Measurements from ENCODE around the gene PRTN3. TPM values are rescaled to one million over a fixed set of nuclear protein-coding genes. Genes with fewer than 3 reads are reported as not detected.

Gene PRTN3
- total and polyA plus RNA-seq, 2 experiments from 2014 or later = not detected

DNA sequence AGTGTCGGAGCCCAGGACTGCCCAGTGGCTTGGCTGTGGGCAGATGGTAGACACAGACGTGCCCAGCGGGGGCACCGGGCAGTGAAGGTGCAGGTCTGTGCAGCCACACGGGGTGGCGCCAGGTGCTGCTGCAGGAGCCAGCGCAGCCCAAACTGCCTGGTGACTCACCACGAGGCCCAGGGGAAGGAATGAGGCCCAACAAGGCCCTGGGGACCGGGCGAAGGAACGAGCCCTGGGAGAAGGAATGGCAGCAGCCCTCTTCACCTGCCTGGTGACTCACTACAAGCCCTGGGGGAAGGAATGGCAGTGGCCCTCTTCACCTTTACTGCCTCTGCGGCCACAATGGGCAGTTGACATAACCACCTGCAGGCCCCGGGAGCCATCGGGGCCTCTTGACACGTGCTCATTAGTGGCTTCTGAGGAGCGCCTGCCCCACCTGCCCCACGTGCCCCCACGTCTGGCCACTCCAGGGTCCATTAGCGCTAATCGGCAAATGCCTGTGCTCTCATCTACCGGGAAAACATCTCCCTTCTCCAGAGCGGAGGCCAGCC lies 42.9 kb downstream of the PRTN3 start:
- DNase-seq (ENCODE audit: low spot score) = peak; percentile 63
- no peaks in the 10 kb centered on the region for H3K36me3 ChIP-seq (replicated peaks; ENCODE audit: insufficient read depth, low read depth)

DNA sequence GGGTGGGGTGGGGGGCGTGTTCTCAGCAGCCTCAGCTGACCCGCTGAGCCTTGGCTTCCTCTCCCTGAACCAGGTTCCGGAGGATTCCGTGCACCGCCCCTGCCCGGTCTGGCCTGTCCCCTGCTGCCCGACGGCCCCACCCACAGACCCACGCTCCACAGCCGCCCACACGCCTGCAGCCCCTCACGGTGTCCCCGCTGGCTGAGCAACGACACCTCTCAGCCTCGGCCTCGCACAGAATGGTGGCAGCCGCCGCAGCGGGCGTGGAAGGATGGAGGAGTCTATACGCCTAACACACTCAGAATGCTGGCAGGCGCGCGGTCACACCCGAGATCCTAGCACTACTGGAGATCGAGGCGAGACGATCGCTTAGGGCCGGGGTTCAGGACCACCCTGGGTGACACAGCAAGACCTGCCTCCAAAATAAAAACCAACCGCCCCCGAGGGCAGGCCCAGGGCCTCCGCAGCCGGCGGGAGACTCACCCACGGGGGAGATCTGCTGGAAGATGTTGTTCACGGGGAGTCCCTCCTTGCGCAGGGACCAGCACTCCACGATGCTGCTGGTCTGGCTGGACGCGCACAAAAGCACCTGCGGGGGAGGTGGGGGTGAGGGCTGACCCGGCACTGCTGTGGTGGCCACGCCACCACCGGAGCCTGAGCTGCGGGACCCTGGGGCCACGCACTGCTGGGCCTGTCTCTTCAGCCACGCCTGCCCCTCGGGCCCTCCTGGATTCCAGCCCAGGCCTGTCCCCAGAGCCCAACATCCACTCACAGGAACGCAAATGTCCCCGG lies 43.8 kb downstream of the PRTN3 start:
- no peak overlapping the region for H3K4me2 ChIP-seq
- 97% methylated on average over 41 of the region's 51 CpGs for WGBS (ENCODE audit: low lambda C conversion rate, missing lambda C conversion rate)
- H3K36me3 ChIP-seq (replicated peaks; ENCODE audit: insufficient read depth, low read depth) = no peaks in the 10 kb centered on the region
- no peaks in the 10 kb centered on the region for H4K20me1 ChIP-seq (ENCODE audit: insufficient read depth, poor library complexity, severe bottlenecking)
- H3K4me1 ChIP-seq (ENCODE audit: insufficient read depth) = no peaks in the 10 kb centered on the region
- no peak overlapping the region for H3K27ac ChIP-seq
- no peak overlapping the region for H2AFZ ChIP-seq
- no peaks in the 10 kb centered on the region for H3K79me2 ChIP-seq
- DNase-seq (ENCODE audit: low spot score) = no peak
- H3K9me2 ChIP-seq (replicated peaks; ENCODE audit: insufficient read depth) = no peaks in the 10 kb centered on the region
- H3K9me3 ChIP-seq (ENCODE audit: low read depth) = no peaks in the 10 kb centered on the region
- H3K4me3 ChIP-seq = no peak overlapping the region
- no peaks in the 10 kb centered on the region for H3K27me3 ChIP-seq
- TF ChIP-seq, protein P1, sequence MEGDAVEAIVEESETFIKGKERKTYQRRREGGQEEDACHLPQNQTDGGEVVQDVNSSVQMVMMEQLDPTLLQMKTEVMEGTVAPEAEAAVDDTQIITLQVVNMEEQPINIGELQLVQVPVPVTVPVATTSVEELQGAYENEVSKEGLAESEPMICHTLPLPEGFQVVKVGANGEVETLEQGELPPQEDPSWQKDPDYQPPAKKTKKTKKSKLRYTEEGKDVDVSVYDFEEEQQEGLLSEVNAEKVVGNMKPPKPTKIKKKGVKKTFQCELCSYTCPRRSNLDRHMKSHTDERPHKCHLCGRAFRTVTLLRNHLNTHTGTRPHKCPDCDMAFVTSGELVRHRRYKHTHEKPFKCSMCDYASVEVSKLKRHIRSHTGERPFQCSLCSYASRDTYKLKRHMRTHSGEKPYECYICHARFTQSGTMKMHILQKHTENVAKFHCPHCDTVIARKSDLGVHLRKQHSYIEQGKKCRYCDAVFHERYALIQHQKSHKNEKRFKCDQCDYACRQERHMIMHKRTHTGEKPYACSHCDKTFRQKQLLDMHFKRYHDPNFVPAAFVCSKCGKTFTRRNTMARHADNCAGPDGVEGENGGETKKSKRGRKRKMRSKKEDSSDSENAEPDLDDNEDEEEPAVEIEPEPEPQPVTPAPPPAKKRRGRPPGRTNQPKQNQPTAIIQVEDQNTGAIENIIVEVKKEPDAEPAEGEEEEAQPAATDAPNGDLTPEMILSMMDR (IDR thresholded peaks at IDR 0.05; ENCODE audit: poor library complexity) = no peak
- TF ChIP-seq EZH2 (IDR thresholded peaks at IDR 0.05; ENCODE audit: borderline replicate concordance) (no peak), EZH2phosphoT487 (IDR thresholded peaks at IDR 0.05; ENCODE audit: low read depth, severe bottlenecking, unreplicated experiment) (no peak)

More for the DNA sequence above, 42.9 kb downstream of the PRTN3 start:
- Histone ChIP-seq H2AFZ (no peak overlapping the region), H3K9me3 (ENCODE audit: low read depth) (no peaks in the 10 kb centered on the region), H3K4me2 (no peak overlapping the region), H3K4me3 (no peak overlapping the region), H3K4me1 (ENCODE audit: insufficient read depth) (no peaks in the 10 kb centered on the region), H4K20me1 (ENCODE audit: insufficient read depth, poor library complexity, severe bottlenecking) (no peaks in the 10 kb centered on the region), H3K79me2 (no peaks in the 10 kb centered on the region), H3K27ac (no peak overlapping the region), H3K27me3 (no peaks in the 10 kb centered on the region), H3K9me2 (replicated peaks; ENCODE audit: insufficient read depth) (no peaks in the 10 kb centered on the region)
- 85% methylated on average over 22 of the region's 22 CpGs for WGBS (ENCODE audit: low lambda C conversion rate, missing lambda C conversion rate)
- TF ChIP-seq EZH2 (IDR thresholded peaks at IDR 0.05; ENCODE audit: borderline replicate concordance) = no peak
- no peak for TF ChIP-seq EZH2phosphoT487 (IDR thresholded peaks at IDR 0.05; ENCODE audit: low read depth, severe bottlenecking, unreplicated experiment)
- TF ChIP-seq, protein P1 (IDR thresholded peaks at IDR 0.05; ENCODE audit: poor library complexity) = peak; percentile 8

DNA sequence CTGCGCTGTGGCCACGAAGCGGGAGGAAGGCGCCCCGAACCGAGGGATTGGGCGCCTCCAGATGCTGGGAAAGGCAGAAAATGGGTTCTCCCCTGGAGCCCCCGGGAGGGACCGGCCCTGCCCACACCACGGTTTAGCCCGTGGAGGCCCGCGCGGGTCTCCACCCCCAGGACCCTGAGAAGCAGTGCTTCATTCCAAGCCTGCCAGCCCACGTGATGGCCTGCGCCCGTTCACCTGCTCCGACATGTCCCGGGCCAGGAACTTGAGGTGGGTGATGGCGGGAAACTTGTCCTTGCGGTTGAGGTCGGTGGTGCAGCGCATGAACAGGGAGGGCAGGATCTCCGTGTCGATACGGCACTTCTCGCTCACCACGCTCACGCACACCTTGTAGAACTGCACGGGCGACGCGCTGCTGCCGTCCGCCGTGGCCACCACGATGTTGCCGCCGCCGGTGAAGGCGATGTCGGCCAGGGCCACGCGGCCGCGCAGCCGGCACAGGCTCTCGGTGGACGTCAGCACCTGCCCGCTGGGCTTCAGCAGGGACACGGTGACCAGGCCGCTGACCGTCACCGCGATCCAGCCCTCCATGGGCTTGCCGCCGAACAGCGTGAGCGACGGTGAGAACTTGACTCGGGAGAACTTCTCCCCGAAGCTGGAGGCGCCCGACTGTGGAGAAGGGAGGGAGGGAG lies 44.9 kb downstream of the PRTN3 start:
- Histone ChIP-seq H2AFZ (no peak overlapping the region), H3K4me2 (no peak overlapping the region), H3K9me3 (ENCODE audit: low read depth) (no peaks in the 10 kb centered on the region), H3K36me3 (replicated peaks; ENCODE audit: insufficient read depth, low read depth) (no peaks in the 10 kb centered on the region), H3K79me2 (peaks cover 5% of the 10 kb centered on the region), H3K27ac (no peak overlapping the region), H3K4me3 (no peak overlapping the region), H3K27me3 (no peaks in the 10 kb centered on the region), H3K4me1 (ENCODE audit: insufficient read depth) (no peaks in the 10 kb centered on the region), H4K20me1 (ENCODE audit: insufficient read depth, poor library complexity, severe bottlenecking) (no peaks in the 10 kb centered on the region), H3K9me2 (replicated peaks; ENCODE audit: insufficient read depth) (no peaks in the 10 kb centered on the region)
- no peak for TF ChIP-seq EZH2phosphoT487 (IDR thresholded peaks at IDR 0.05; ENCODE audit: low read depth, severe bottlenecking, unreplicated experiment)
- no peak for TF ChIP-seq EZH2 (IDR thresholded peaks at IDR 0.05; ENCODE audit: borderline replicate concordance)
- TF ChIP-seq, protein P1 (IDR thresholded peaks at IDR 0.05; ENCODE audit: poor library complexity) = no peak
- DNase-seq (ENCODE audit: low spot score) = no peak
- 99% methylated on average over 60 of the region's 64 CpGs for whole genome bisulfite sequencing (ENCODE audit: low lambda C conversion rate, missing lambda C conversion rate)

Measured in hepatocyte (in vitro differentiated cells).